ENCODE measurements around the gene ULK1.

The ULK1 gene

DNA sequence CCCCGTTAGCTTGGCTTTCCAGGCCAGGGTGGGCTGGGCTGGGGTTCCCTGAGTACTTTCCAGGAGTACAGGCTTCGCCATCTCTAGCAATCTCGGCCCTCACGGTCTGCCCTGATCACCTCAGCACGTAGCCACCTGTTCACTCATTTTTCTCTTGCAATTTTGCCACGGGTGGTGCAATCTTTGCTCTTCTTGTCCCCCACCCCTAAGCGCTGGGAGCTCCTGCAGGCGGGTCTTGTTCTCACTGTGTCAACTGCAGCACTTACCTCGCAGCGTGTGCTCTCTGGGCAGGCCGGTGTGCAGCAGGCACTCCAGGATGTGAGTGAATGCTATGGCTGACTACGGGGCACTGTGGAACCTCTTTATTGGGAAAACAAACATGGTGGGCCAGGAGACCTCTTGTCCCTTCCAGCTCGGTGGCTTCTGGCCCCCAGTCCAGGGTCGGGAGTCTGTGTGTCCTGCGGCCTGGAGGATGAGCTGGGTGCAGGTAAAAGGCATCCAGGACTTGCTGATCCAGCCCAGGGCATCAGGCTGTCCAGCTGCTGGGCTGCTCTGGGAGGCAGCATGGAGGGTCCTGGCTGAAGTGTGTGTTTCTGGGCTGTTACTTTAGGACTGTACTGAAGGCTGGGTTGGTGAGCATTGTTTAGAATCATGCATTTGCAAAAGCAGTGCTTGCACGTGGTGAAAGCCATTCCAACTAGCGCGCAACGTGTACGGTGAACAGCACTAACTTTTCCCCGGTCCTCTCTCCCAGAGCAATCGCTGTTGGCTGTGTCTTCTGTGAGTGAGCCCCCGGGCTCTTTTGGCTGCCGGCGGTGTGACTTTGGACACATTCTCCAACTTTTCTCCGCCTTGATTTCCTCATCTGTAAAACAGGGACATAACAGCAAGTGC lies 1.5 kb upstream of the ULK1 start:
- no peak for DNase-seq

DNA sequence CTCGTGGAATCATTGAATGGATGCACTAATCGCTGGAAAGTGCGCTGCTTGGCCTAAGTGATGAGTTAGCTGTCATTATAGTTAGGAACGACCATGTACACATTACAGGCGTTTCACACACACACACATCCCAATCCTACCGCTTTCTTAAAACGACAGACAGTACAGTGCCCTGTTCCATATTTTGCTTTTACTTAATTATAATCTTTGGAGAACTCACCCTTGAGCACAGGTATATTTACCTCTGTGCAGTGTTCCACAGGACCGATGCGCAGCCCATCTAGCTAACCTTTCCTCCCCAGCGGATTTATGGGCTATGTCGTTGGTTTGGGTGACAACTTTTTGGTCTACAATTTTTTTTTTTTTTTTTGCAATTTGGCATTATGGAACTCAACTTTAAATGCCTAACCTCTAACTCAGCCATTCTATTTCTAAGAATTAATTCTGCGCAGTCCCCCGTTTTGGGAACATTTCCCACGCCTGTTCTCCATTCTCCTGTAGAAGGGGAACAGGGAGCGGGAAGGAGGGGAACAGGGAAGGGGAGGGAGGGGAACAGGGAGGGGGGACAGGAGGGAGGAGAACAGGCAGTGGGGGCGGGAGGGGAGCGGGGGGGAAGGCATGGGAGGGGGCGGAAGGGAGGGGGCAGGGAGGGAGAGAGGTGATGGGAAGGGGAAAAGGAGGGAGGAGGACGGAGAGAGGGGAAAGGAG lies 663 bp upstream of the ULK1 start:
- no peak for DNase-seq

DNA sequence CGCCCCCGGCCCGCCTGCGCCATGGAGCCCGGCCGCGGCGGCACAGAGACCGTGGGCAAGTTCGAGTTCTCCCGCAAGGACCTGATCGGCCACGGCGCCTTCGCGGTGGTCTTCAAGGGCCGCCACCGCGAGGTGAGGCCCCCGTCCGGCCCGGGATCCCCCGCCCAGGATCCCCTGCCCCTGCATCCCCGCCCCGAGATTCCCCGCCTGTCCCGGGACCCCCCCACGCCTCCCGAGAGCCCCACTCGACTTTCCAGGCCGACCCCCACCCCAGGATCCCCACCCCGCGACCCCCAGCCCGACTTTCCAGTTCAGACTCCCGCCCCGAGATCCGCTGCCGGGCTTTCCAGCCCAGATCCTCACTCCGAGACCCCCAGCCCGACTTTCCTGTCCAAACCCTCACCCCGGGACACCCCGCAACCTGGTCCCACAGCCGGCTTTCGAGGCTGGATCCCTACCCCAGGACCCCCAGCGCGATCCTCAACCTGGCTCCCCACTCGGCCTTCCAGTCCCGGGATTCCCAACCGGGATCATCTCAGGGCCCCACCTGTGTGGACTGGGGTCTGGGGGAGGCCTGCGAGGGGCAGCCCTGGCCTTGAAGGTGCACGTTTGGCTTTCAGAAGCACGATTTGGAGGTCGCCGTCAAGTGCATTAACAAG lies 688 bp downstream of the ULK1 start:
- DNase-seq: peak; percentile 8 to 20

DNA sequence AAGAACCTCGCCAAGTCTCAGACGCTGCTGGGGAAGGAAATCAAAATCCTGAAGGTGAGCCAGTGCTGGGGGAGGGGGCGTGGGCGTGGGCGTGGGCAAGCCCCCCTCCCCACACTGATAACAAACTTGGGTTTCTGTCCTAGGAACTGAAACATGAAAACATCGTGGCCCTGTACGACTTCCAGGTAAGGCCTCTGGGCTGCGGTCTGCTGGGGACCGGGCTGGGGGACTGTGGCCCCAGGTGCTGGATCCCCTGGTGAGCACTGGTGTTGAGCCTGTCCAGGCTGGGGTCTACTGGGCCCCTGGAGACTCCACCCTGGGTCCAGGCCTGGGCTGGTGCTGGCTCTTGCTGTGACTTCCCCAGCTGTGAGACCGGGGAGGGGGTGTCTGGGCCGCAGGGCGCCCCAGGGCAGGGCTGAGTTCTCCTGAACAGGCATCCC lies 1.2 kb downstream of the ULK1 start:
- peak in 1 of 2 experiments; percentile 9 for DNase-seq

DNA sequence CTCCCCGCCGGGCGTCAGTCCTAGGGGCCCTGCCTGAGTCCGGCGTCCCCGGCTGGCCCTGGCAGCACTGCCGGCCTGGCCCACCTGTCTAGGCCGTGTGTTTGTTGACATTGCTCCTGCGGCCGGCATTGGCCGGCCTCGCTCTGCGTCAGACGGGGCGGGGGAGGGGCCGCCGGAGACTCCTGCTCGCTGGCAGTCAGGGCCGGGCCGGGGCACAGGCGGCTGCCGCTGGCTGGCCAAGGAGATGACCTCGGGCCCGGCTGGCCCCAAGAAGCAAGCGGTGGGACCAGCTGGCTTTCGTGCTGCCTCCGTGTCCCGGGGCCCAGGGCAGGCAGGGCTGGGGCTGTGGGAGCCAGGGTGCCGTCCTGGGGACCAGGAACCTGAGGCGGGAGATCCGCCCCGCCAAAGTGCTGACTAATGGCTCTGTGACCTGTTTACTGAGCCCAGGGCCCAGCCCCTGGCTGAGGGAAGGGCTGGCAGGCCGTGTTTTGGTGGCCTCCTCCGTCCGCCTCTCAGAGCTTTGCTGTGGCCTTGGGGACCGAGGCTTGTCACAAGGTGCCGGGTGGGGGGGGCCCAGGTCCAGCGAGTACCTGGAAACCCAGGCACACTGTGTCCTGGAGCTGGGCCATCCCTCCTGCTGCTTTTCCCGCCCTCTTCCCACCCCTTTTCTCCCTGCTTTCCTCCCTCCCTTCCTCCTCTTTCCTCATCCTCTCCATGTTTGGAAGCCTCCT lies 1.8 kb downstream of the ULK1 start:
- DNase-seq: peak; percentile 75 to 78

DNA sequence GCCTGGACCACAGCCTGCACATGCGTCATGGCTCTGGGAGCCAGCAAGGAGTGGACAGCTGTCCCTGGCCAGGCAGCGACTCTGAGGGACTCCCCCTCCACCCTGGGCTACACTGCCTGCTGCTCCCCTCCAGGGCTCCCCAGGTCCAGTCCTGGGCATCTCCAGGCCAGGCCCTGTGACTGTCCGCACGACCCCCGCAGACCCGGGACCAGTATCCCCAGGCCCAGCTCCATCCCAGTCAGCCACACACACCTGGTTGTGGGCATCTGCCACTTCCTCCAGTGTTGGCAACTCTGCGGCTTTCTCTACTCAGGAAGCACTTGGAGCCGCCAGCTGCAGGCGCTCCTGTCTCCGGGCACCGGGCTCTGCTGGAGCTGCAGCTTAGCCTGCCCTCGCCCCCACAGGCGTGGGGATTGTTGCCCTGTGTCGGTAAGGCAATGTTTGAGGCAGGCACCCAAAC lies 2.4 kb downstream of the ULK1 start:
- DNase-seq: no peak

DNA sequence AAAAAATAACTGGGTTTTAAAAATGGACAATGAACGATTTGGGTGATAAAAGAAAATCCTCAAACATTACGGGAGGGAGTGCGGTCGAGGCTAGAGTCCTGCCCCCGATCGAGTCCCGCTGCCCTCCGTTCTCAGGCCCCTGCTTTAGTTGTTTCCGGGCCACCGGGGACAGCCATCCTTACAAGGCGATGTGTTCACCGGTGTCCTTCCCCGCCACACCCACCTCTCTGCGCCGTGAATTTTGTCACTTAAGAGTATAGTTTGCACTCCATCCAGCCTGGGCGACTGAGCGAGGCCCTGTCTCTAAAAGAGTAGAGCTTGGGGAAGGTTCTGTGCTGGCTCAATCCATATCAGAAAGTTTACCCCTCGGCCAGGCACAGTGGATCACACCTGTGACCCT lies 2.9 kb downstream of the ULK1 start:
- DNase-seq: no peak

DNA sequence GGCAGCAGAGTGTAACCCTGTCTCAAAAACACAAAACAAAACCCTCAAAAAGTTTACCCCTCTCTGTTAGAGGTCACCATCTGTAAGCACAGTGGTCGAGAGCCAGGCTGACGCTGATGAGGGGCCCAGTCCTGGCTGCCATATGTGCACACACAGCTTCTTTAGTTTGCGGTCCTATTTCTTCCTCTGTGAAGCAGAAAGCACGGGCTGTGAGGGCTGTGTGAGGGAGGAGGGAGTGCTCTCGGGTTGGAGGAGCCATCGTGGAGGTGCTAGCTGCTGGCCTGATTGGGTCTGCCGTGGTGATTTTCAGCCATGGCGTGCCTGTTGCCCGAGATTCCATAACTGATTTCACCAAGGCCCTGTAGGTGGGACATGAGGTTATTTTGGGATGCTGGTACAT lies 3.5 kb downstream of the ULK1 start:
- no peak for DNase-seq

DNA sequence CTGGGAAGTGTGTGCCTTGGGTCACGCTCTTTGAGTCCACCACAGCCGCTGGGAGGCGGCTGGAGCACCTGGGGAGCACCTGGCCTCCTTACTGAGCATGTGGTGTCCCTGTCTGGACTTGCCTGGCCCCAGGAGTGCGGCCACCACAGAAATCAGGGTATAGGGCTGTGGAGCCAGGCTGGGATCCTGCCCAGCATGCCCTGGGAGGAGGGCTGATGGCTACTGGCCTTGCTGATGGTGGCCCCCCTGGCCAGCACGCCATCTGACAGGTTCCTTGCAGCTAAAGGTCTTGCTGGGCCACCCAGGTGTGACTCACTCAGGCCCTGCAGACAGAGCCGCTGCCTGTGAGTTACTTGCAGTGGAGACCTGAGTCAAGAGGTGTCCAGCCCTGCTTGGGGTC lies 6.0 kb downstream of the ULK1 start:
- DNase-seq: no peak

DNA sequence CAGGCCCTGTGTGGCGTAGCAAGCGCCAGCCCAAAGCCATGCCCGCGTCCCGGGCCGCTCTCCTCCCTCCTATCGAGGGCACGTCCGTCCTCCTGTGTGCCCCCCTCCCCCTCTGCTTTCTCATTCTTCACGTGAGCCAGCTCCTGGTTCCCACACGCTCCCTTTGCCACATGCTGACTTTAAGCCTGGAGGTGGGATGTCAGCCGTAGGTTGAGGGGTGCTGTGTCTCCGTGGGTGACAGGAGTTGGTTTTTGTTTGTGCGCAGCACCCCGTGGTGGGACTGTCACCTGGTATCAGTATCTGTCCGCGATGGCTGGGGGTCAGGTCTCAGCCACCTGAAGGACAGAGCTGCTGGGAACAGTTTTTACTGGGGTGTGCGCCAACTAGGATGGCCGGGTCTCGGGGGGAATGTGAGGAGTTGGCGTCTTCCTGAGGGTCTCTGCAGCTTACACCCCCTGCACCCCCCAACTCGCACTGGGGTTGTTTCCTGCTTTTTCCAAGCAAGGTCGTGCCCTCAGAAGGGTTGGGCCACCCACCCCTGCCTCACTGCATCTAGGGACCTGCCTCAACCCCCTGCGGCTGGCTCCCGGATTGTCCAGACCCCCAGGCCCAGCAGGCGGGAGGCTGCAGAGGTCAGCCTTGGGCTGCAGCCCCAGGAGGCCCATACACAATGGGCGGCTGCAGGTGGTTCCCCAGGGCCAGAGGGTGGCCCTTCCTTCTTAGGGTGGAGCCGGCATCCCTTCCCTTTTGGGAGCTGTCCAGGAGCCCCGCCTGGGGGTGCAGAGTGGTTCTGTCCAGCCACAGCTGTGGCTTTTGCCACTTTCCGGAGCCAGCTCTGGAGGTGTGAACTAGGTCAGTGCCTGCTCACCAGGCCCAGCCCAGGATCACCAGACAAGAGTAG lies 7.3 kb downstream of the ULK1 start:
- no peak for DNase-seq

DNA sequence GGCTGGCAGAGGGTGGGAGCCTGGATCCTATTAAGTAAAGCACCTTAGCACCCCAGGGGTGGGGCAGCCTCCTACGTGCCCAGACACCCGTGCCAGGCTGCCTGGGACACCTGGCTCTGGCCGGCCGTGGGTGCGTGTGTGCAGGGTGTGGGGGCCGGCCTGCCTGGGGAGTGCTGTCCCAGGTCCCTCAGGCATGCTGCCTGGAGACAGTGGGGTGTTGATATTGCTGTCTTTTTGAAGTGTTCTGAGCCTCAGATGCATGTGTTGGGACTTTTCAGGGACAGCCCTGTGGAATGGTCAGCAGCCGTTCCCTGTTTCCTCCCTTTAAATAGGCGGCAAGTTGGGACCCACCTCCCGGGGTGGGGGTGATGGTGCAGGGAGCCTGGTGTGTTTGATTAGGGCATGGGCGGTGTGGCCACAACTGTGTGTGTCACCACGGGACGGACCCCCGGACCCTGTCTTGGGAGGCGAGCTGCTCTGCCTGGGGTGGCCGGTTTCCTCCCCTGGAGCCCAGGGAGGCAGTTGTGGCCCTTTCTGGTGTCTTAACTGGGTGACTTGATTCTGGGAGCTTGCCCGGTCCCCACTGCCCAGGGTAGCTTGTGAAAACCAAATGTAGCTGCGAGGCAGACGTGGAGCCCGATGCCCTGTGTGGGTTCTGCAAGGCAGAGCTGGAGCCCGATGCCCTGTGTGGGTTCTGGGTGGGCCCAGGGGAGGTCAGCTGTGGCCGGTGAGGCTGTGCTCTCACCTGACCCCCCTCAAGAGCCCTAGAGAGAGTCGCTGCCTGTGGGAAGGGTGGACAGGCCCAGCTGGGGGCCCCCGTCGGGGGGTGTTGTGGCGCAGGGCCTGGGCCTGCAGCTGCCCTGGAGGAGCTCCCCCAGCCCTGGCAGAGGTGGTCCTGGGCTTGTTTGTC lies 8.2 kb downstream of the ULK1 start:
- DNase-seq: no peak

DNA sequence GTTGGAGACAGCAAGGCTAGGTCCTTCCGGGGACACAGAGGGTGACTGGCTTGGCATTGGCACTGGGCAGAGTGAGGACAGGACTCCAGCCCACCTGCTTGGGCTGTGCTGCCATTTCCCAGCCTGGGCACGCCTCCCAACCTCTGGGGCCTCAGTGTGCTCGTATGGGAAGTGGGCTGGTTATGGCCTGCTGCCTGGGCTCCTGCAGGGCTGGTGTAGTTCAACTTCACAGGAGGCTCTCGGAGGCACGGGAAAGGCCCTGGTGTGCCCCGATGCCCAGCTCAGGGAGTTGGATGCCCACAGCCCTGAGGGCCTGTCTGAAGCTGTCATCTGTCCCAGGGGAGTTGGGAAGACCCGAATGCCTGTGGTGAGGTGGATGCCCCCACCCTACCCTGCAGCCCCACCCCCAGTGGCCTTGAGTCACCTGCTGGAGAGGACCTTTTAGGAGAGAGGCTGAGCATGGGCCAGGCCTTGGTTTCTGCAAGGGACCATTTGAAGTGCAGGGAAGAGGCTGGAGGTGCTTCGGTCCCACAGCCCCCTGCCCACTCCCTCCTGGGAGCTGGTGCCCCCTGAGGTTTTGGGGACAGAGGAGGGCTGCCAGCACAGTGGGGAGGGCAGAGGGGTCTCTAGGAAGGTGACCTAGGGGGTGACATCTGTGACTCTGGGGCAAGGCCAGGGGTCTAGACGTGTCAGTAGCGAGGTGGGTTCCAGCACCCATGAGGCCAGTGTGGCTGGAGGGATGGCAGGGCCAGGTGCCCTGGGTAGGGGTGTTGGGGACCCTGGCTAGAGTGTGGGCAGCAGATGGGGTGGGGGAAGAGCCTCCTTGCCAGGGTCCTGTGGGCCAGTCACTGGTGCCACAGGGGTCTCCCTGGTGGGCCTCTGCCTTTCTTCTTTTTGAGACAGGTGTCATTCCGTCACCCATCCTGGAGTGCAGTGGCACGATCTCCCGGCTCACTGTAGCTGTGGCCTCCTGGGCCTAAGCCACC lies 9.1 kb downstream of the ULK1 start:
- DNase-seq: no peak

DNA sequence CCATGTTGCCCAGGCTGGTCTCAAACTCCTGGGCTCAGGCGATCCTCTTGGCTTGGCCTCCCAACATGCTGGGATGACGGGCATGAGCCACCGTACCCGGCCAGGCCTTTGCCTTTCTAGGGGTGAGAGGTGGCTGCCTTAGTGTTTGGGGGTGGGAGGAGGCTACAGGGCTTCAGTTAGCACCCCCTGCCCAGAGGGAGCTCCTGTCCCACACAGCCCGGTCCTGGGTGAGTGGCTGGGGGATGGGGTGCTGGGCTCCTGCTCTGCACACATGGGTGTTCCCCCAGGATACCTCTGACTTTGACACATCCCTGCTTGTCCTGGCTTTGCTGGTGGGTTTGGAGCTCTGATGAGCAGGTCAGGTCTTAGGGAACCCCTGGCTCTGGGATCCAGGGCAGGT lies 9.9 kb downstream of the ULK1 start:
- no peak for DNase-seq

DNA sequence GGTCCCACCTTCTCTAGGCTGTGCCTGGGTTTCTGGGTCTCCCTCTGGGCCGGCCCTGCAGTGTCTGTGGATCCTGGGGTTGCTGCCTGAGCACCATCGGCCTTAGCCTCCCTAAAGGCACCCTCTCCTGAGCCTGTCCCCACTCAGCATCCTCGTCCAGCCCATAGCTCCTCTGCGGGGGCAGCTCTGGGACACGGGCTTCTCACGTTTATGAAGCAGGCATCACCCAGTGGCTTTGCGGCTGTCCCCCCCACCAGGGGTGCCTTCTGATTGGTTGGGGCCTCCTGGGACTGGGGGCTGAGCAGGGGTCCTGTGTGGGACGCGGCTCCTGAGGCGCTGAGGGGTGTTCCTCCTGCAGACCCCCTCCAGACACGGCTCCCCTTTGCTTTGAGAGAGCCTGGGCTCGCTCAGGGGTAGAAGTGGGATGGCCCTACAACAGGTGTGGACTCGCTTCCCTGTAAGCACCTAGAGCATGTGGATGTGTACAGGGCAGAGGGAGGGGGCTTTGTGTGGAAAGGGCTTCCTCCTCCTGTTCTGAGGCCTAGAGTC lies 10.7 kb downstream of the ULK1 start:
- DNase-seq: no peak

DNA sequence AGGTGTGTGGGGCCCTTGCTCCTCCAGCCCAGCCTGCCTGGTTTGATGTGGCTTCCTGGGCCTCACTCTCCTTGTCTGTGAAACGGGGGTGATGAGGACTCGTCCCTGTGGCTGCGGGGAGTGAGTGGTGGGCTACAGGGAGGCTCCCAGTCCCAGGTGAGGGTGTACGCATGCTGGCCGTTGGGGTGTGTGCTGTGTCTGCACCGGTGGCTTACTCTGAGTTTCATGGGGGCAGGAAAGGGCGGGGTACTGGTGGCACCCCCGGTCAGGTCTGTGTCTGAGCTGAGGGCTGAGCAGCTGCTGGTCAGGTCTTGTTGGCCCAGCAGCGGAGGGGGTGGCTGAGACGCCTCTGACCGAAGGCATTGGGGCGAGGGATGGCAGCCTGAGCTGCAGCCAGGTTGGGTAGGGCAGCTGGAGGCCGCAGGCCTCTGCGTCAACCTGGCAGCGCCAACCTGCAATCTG lies 11.2 kb downstream of the ULK1 start:
- DNase-seq: no peak

DNA sequence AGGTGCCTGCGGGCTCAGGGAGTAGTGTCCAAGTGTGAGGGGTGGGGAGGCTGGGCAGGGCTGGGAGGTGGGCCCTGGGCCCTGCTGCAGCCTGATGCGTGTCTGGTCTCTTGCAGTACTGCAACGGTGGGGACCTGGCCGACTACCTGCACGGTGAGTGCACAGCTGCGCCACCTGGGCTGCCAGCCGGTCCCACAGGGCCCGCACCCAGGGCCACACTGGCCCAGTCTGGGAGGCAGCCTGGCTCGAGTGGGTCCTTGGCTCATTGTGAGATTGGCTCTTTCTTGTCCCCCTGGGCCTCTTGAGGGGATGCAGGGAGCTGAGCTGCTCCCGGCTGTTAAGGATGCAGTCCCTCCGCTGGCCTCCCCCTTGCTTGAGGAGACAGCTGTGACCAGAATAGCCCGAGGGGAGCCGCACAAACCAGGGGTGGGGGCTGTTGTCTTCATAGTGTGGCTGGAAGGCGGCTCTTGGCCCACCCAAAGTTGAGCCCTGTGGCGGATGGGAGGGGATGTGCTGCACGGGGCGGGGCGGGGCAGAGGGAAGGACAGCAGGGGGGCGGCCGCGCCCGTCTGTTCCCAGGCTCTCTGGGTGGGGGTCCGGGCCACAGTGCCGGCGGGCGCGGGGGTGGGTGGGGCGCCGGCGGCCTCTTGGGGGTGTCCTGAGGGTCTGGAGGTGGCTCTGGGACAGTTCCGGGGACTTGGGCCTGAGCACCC lies 13.1 kb downstream of the ULK1 start:
- no peak for DNase-seq

DNA sequence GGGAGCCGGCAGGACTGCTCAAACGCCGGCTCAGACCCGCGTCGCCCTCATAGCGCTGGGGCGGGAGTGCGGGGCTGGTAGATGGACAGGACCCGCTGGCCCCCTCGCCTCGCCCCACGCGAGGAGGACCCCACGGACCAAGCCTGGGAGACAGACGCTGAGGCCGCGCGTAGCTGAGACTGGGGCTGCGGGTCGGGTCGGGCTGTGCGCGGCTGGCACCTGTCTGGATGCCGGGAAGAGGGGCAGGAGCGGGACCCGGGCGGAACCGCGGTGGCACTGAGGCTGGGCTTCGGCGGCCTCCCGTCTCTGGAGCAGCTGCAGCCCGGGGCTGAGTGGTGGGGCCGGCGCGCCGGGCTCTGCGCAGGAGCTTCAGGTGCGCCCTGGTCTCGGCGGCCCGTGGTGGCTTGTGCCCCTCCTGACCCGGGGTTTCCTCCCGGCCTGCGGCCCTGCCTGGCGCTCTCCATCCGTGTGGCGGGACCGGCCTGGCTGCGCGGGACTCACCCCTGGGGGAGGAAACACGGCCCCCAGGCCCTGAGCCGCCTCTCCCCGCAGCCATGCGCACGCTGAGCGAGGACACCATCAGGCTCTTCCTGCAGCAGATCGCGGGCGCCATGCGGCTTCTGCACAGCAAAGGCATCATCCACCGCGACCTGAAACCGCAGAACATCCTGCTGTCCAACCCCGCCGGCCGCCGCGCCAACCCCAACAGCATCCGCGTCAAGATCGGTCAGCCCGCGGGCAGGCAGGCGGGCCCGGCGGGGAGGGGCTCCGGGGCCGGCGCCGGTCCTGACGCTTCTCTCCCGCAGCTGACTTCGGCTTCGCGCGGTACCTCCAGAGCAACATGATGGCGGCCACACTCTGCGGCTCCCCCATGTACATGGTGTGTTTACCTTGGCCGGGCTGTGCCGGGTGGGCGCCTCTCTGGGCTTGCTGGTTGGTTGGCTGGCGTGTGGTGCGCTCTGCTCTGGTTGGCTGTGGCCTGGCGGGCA lies 14.0 kb downstream of the ULK1 start:
- DNase-seq: no peak
